Glutamatergic neuron (in vitro differentiated cells): ENCODE measurements around the gene SLC6A15. TPM values are rescaled to one million over a fixed set of nuclear protein-coding genes. Genes with fewer than 3 reads are reported as not detected.
A peak's percentile ranks its signal among the peaks of the same experiment; 100 is the strongest.

ENCODE experiments used
- DNase-seq: peaks from one replicate; pipeline ENCODE4 v3.0.0; 2022
- H3K27ac Mint-ChIP-seq: one replicate; pipeline ENCODE4 v1.8.0; 2020; ENCODE audit warnings: mild to moderate bottlenecking, mixed read lengths, inconsistent platforms; ENCODE audit not compliant: unreplicated experiment
- H3K27me3 Mint-ChIP-seq: one replicate; pipeline ENCODE4 v1.8.0; 2020; ENCODE audit warnings: mild to moderate bottlenecking, moderate library complexity, mixed read lengths, inconsistent platforms; ENCODE audit not compliant: unreplicated experiment
- H3K36me3 Mint-ChIP-seq: one replicate; pipeline ENCODE4 v1.8.0; 2020; ENCODE audit warnings: mild to moderate bottlenecking, mixed read lengths, inconsistent platforms; ENCODE audit not compliant: unreplicated experiment
- H3K4me1 Mint-ChIP-seq: one replicate; pipeline ENCODE4 v1.8.0; 2020; ENCODE audit warnings: mild to moderate bottlenecking, low read depth, mixed read lengths, inconsistent platforms; ENCODE audit not compliant: unreplicated experiment
- H3K4me3 Mint-ChIP-seq: one replicate; pipeline ENCODE4 v1.8.0; 2020; ENCODE audit warnings: mild to moderate bottlenecking, mixed read lengths, inconsistent platforms; ENCODE audit not compliant: unreplicated experiment
- H3K9me3 Mint-ChIP-seq: one replicate; pipeline ENCODE4 v1.8.0; 2020; ENCODE audit warnings: mild to moderate bottlenecking, moderate library complexity, mixed read lengths, inconsistent platforms; ENCODE audit not compliant: unreplicated experiment
- total RNA-seq: library from RNA; stranded (reverse); fragmentation: NEBNext Ultra II Directional; extraction: Animal tissue kit (Norgen Biotek cat#: 25700); gene quantifications from one replicate; pipeline ENCODE4 v1.2.1, GENCODE V29; 2021; ENCODE audit not compliant: unreplicated experiment
- TF ChIP-seq, protein P1 (sequence below): fragments of 200-600 bp; sonication (generic); IDR thresholded peaks from one replicate; pipeline ENCODE4 v1.5.0; 2021; ENCODE audit not compliant: partially characterized antibody, unreplicated experiment

The SLC6A15 gene
- total RNA-seq, 1 donor from 2014 or later, result 123 TPM

DNA sequence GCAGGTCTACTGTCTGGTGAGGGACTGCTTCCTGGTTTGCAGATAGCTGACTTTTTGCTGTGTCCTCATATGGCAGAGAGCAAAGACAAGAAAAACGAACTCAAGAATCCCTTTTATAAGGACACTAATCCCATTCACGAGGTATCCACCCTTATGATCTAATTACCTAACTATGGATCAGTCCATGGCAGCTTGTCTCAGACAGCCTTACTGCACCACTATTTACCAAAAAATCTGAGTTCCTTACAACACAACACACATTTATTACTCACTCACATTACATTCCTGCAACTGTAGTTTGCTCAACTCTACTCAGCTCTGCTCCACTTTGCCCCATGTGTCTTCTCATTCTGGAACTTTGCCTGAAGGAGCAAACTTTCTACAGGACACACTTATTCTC is 10.1 kb upstream of the SLC6A15 start:
- Mint-ChIP-seq H3K9me3 (peaks cover 2% of the 10 kb centered on the region), H3K36me3 (no peaks in the 10 kb centered on the region), H3K27ac (no peak overlapping the region), H3K4me3 (no peak overlapping the region), H3K27me3 (no peaks in the 10 kb centered on the region), H3K4me1 (peaks cover 3% of the 10 kb centered on the region)
- TF ChIP-seq, protein P1, sequence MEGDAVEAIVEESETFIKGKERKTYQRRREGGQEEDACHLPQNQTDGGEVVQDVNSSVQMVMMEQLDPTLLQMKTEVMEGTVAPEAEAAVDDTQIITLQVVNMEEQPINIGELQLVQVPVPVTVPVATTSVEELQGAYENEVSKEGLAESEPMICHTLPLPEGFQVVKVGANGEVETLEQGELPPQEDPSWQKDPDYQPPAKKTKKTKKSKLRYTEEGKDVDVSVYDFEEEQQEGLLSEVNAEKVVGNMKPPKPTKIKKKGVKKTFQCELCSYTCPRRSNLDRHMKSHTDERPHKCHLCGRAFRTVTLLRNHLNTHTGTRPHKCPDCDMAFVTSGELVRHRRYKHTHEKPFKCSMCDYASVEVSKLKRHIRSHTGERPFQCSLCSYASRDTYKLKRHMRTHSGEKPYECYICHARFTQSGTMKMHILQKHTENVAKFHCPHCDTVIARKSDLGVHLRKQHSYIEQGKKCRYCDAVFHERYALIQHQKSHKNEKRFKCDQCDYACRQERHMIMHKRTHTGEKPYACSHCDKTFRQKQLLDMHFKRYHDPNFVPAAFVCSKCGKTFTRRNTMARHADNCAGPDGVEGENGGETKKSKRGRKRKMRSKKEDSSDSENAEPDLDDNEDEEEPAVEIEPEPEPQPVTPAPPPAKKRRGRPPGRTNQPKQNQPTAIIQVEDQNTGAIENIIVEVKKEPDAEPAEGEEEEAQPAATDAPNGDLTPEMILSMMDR, result no peak
- no peak for DNase-seq

DNA sequence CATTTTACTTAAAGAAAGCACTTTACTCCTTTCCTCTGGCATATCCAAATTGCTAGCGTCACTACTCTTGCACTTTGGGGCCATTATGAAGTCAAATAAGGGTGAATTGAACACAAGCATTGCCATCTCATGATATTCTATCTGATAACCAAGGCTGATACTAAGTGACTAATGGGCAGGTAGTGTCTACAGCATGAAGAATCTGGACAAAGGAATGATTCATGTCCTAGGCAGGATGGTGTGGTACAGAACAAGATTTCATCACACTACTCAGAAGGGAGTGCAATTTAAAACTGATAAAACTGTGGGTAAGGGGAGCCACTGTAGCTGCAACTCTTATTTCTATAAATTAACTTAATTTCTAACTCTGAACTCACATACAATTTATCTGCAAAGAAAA is 7.7 kb upstream of the SLC6A15 start:
- peaks cover 3% of the 10 kb centered on the region for H3K4me1 Mint-ChIP-seq

DNA sequence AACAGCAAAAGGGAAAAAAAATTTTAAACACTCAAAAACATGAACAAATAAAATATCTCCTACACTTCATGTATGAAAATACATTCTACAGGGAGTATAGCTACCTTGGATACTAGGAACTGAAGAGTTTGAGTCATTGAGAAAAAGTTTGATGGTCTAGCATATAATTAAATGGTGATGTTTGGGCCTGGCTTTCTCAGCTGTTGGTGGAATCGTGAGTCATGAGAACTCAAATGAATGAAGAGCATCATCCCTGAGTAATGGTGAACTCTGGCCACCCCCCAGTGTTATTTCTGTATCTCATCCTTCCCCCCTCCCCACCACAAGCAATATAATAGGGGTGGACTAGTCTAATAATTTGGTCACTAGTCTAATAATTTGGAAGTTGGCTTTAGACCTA is 6.7 kb upstream of the SLC6A15 start:
- H3K9me3 Mint-ChIP-seq, result peaks cover 2% of the 10 kb centered on the region
- no peak overlapping the region for H3K27ac Mint-ChIP-seq
- H3K4me1 Mint-ChIP-seq, result no peaks in the 10 kb centered on the region
- H3K27me3 Mint-ChIP-seq, result no peaks in the 10 kb centered on the region
- TF ChIP-seq, protein P1, result no peak
- DNase-seq, result no peak
- no peaks in the 10 kb centered on the region for H3K36me3 Mint-ChIP-seq
- H3K4me3 Mint-ChIP-seq, result no peak overlapping the region

More for the DNA sequence above, 7.7 kb upstream of the SLC6A15 start:
- no peaks in the 10 kb centered on the region for H3K27me3 Mint-ChIP-seq
- H3K4me3 Mint-ChIP-seq, result no peak overlapping the region
- peaks cover 2% of the 10 kb centered on the region for H3K9me3 Mint-ChIP-seq
- H3K27ac Mint-ChIP-seq, result no peak overlapping the region
- DNase-seq, result no peak
- H3K36me3 Mint-ChIP-seq, result no peaks in the 10 kb centered on the region
- TF ChIP-seq, protein P1, result no peak

DNA sequence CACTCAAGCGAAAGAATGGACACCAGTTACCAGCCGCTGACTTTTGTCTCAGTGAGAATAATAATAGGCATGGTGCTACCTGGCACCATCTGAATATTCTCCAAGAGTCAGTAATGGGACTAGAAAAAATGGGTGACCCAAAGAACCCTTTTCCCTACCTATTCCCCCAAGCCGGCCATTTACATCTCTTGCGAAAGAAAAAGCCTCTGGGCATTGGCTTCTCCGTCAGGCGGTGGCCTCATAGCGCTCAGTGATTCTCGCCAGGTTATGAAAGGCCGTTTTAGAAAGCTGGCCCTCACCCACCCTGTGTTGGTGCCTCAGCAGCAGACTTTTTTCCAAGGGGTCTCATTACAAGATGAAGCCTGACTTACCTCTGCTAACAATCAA is 523 bp upstream of the SLC6A15 start:
- TF ChIP-seq, protein P1, result no peak
- Mint-ChIP-seq H3K27me3 (peaks cover 7% of the 10 kb centered on the region), H3K9me3 (peaks cover 15% of the 10 kb centered on the region), H3K4me3 (peak overlapping the region; percentile 97), H3K4me1 (peaks cover 2% of the 10 kb centered on the region), H3K36me3 (no peaks in the 10 kb centered on the region), H3K27ac (peak overlapping the region; percentile 98)
- DNase-seq, result peak; percentile 34

DNA sequence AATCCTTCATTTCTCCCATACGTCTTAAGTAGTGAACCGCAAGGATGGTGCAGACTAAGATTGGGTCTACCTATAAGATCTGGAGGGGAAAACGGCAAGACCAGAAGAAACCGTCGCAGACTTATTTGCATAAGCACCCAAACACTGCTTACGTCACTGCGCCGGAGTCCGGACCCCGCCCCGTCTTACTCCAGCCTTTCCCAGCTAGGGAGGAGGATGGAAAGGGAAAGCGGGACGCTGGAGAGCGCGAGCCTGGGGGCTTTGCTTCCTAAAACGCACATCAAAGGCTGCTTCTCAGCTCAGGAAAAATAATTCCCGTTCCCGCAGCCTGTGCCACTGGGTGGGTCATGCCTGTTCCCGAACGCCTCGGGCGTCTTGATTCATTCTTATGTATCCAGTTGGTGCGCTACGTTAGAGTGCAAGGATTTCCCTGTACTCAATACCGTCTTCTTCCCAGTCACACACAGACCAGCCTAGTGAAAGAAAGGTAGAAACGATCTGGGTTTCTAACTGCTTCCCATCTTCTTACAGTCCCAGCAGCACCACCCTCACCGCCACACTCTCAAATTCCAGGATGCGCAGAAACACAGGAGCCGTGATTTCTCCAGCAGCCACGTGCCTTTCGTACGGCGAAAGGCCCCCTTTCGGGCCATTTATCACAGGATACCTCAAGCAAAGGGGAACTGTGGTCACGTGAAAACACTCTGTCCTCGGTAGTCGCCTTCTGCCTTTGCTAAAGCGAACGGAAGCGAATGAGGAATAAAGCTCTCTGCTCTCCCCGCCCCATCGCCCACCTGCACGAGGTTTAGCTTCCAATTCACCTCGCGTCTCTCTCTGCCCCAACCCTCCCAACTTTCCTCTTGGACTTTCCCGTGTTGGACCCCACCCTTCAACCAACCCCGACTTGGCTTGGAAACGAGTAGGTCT is 1.1 kb downstream of the SLC6A15 start:
- peak overlapping the region; percentile 98 for H3K27ac Mint-ChIP-seq
- DNase-seq, result peak; percentile 89
- peak overlapping the region; percentile 97 for H3K4me3 Mint-ChIP-seq
- H3K4me1 Mint-ChIP-seq, result peaks cover 2% of the 10 kb centered on the region
- no peaks in the 10 kb centered on the region for H3K36me3 Mint-ChIP-seq
- H3K9me3 Mint-ChIP-seq, result peaks cover 15% of the 10 kb centered on the region
- H3K27me3 Mint-ChIP-seq, result peaks cover 7% of the 10 kb centered on the region
- TF ChIP-seq, protein P1, result no peak
